A673 (cell line): ENCODE measurements around the gene PDE6A.

Source experiments
- CTCF ChIP-seq: fragments of 300-800, 200-600 bp; sonication (generic); conservative IDR thresholded peaks from 2 replicates; pipeline ENCODE4 v1.5.1; 2017; ENCODE audit warnings: low read depth, mild to moderate bottlenecking, antibody characterized with exemption, low read length, moderate library complexity, mixed read lengths
- EZH2 ChIP-seq: fragments of 200-600 bp; sonication (generic); IDR thresholded peaks from 2 replicates; pipeline ENCODE4 v1.6.1; 2017; ENCODE audit warnings: borderline replicate concordance, low read depth, mild to moderate bottlenecking, mixed read lengths, antibody characterized with exemption, low read length; ENCODE audit not compliant: poor library complexity, severe bottlenecking

DNA sequence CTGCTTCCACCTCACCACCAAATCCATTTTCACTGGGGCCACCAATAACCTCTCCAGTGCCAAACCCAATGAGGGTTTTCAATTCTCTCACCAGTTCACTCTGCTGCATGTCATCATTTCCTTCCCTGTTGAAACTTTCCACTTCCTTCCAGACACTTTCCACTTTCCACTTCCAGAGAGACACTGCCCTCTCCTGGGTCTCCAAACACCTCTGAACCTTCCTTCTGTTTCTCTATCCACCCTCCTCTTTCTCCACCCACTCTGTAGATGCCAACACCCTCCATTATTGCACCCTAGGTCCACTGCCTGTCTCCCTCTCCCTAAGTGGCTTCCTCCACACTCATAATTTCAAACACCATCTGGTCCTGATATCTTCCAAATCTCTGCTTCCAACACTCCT, 39.6 kb downstream of the PDE6A start:
- TF ChIP-seq CTCF (no peak), EZH2 (no peak)
